GM10266 (cell line): Measurements from ENCODE around the gene NGFR.

Experiments
- DNase-seq: peaks from one replicate; pipeline ENCODE4 v3.0.0; 2012; ENCODE audit errors: extremely low spot score
- TF ChIP-seq, protein P1 (sequence below): IDR thresholded peaks from 2 replicates; pipeline ENCODE4 v1.5.1; 2012; ENCODE audit warnings: mild to moderate bottlenecking, low read depth; ENCODE audit not compliant: control insufficient read depth, insufficient read depth; ENCODE audit errors: missing control alignments

The NGFR gene

DNA sequence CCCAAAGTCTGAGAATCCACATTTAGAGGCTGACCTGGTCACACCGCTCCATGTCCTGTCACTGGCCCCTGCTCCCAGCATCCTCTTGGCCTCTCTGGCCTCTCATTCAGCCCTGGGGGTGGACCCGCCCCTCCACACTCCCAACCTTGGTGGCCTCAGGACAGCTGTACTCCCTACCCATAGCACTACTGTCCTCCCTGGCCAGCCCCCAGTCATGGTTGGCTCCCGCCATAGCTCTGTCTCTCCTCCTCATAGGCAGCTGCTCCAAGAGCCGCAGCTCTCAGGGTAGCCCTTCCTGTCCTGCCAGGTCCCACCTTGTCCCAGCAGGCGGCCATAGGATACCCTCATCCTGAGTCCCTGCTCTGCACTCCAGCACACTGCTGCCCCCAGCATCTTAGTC, 42.4 kb upstream of the NGFR start:
- no peak for DNase-seq
- TF ChIP-seq, protein P1, sequence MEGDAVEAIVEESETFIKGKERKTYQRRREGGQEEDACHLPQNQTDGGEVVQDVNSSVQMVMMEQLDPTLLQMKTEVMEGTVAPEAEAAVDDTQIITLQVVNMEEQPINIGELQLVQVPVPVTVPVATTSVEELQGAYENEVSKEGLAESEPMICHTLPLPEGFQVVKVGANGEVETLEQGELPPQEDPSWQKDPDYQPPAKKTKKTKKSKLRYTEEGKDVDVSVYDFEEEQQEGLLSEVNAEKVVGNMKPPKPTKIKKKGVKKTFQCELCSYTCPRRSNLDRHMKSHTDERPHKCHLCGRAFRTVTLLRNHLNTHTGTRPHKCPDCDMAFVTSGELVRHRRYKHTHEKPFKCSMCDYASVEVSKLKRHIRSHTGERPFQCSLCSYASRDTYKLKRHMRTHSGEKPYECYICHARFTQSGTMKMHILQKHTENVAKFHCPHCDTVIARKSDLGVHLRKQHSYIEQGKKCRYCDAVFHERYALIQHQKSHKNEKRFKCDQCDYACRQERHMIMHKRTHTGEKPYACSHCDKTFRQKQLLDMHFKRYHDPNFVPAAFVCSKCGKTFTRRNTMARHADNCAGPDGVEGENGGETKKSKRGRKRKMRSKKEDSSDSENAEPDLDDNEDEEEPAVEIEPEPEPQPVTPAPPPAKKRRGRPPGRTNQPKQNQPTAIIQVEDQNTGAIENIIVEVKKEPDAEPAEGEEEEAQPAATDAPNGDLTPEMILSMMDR: no peak

GRCh38 chr17:49454050-49454449, 41.0 kb upstream of the NGFR start:
- TF ChIP-seq, protein P1: no peak

GRCh38 chr17:49455272-49455861, 39.7 kb upstream of the NGFR start:
- DNase-seq: no peak

More at GRCh38 chr17:49454050-49454449, 41.0 kb upstream of the NGFR start:
- DNase-seq: no peak

DNA sequence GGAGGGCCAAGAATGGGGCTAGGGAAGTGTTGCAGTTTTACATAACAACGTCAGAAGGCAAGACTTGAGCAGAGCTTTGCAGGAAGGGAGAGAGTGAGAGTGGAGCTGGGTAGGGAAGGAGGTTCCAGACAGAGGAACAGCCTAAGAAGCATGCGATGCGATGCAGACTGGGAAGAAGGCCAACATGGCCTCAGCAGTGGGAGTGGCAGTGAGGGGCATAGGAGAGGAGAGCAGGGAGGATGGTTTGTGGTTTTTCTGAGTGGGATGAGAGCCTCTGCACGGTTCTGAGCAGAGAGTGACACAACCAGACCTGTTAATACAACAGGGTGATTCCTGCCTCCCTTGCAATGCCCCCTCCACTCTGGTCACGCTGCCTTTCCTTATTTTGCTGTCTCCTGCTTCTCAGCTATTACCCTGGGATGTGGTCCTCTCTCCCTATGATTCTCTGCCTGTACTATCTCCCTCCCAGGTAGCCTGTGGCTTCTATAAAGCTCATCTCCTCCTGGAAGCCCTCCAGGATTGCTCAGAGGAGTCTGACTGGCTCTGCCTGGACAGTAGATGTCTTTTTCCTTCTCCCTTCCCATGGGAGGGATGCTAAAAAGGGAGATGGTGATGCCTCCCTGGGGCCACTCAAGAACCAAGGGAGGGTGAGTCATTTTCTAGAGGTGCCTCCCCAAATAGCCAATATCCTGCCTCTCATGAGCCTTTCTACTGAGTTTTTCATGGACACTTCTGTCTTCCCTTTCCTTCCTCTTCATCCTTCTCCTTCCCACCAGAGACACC, 38.7 kb upstream of the NGFR start:
- TF ChIP-seq, protein P1: no peak
- no peak for DNase-seq

More at GRCh38 chr17:49455272-49455861, 39.7 kb upstream of the NGFR start:
- TF ChIP-seq, protein P1: no peak

GRCh38 chr17:49457564-49458535, 37.2 kb upstream of the NGFR start:
- no peak for DNase-seq
- TF ChIP-seq, protein P1: no peak

- TF ChIP-seq, protein P1: no peak
- DNase-seq: no peak
These were observed 35.6 kb upstream of the NGFR start for GRCh38 chr17:49459401-49459984.
